Fibroblast of lung (primary cell): ENCODE results near the gene ZNF264. TPM values are rescaled to one million over a fixed set of nuclear protein-coding genes. Genes with fewer than 3 reads are reported as not detected.

Source experiments
- DNase-seq, 2 donors: peaks; one replicate each; pipeline versions ENCODE4 v3.0.0 to v3.0.0-alpha.2; 2010; ENCODE audit warnings: low read depth in 2 of 2
- H2AFZ ChIP-seq: 2 replicates; pipeline ENCODE4 v1.5.1; 2012; ENCODE audit warnings: low read length, control low read depth, inconsistent platforms
- H3K27ac ChIP-seq: 2 replicates; pipeline ENCODE4 v1.5.1; 2011; ENCODE audit warnings: low read length, control low read depth; ENCODE audit not compliant: insufficient read depth
- H3K27me3 ChIP-seq: 2 replicates; pipeline ENCODE4 v1.5.1; 2011; ENCODE audit warnings: mild to moderate bottlenecking, low read length; ENCODE audit not compliant: control insufficient read depth, insufficient read depth
- H3K36me3 ChIP-seq: 2 replicates; pipeline ENCODE4 v1.5.1; 2011; ENCODE audit warnings: low read length; ENCODE audit not compliant: control insufficient read depth, insufficient read depth
- H3K4me1 ChIP-seq: 2 replicates; pipeline ENCODE4 v1.5.1; 2011; ENCODE audit warnings: low read length; ENCODE audit not compliant: control insufficient read depth, insufficient read depth; ENCODE audit errors: extremely low read depth
- H3K4me2 ChIP-seq: 2 replicates; pipeline ENCODE4 v1.5.1; 2011; ENCODE audit warnings: low read length, control low read depth; ENCODE audit not compliant: insufficient read depth; ENCODE audit errors: extremely low read depth
- H3K4me3 ChIP-seq, 4 experiments: fragments of 200-600 bp in 1 of 4; sonication (generic) in 1 of 4; replicated peaks in 1 of 4; 2 replicates each; pipeline ENCODE4 v1.5.1; 2011 to 2016; ENCODE audit warnings: low read length in 4 of 4, low read depth in 3 of 4, mild to moderate bottlenecking in 3 of 4, control low read depth in 2 of 4, inconsistent platforms in 1 of 4, mixed read lengths in 1 of 4; ENCODE audit not compliant: insufficient read depth in 1 of 4; ENCODE audit errors: control extremely low read depth in 1 of 4
- H3K79me2 ChIP-seq: 2 replicates; pipeline ENCODE4 v1.5.1; 2012; ENCODE audit warnings: mild to moderate bottlenecking, low read length, inconsistent platforms; ENCODE audit not compliant: control insufficient read depth, insufficient read depth
- H3K9ac ChIP-seq: 2 replicates; pipeline ENCODE4 v1.5.1; 2011; ENCODE audit warnings: mild to moderate bottlenecking, low read length, control low read depth; ENCODE audit not compliant: insufficient read depth
- H3K9me3 ChIP-seq: 2 replicates; pipeline ENCODE4 v1.5.1; 2012; ENCODE audit warnings: low read depth, low read length; ENCODE audit not compliant: control insufficient read depth, insufficient read depth
- H4K20me1 ChIP-seq: 2 replicates; pipeline ENCODE4 v1.5.1; 2011; ENCODE audit warnings: low read length; ENCODE audit not compliant: control insufficient read depth, insufficient read depth; ENCODE audit errors: extremely low read depth
- EZH2 ChIP-seq: IDR thresholded peaks from 2 replicates; pipeline ENCODE4 v1.5.1; 2012; ENCODE audit warnings: low read length, control low read depth, mild to moderate bottlenecking; ENCODE audit errors: missing control alignments
- polyA plus RNA-seq, 2 donors: library from polyadenylated mRNA; depleted of rRNA in 1 of 2; stranded (reverse) in 1 of 2; unstranded in 1 of 2; fragments of >200 nt; gene quantifications; 2 replicates each; pipeline ENCODE4 v1.2.1, GENCODE V29; 2011 to 2012; ENCODE audit warnings: missing spikeins in 1 of 2
- total RNA-seq: library from RNA; depleted of rRNA; stranded (reverse); fragments of >200 nt; gene quantifications from 2 replicates; pipeline ENCODE4 v1.2.1, GENCODE V29; 2014
- TF ChIP-seq, protein P1 (sequence below), 2 donors: IDR thresholded peaks in 1 of 2; conservative IDR thresholded peaks in 1 of 2; 1 replicate in 1 of 2; 2 replicates in 1 of 2; pipeline ENCODE4 v1.5.1; 2011 to 2012; ENCODE audit warnings: low read length in 2 of 2, control low read depth in 1 of 2, inconsistent platforms in 1 of 2, low read depth in 1 of 2, mild to moderate bottlenecking in 1 of 2

ZNF264 gene
- total and polyA plus RNA-seq, 2 donors (not counting 1 experiment from before 2014, with no cell fraction given): 7.7 to 24.9 TPM

- H3K79me2 ChIP-seq: peaks cover 33% of the 10 kb centered on the region
- no peaks in the 10 kb centered on the region for H3K9me3 ChIP-seq
- TF ChIP-seq, protein P1, sequence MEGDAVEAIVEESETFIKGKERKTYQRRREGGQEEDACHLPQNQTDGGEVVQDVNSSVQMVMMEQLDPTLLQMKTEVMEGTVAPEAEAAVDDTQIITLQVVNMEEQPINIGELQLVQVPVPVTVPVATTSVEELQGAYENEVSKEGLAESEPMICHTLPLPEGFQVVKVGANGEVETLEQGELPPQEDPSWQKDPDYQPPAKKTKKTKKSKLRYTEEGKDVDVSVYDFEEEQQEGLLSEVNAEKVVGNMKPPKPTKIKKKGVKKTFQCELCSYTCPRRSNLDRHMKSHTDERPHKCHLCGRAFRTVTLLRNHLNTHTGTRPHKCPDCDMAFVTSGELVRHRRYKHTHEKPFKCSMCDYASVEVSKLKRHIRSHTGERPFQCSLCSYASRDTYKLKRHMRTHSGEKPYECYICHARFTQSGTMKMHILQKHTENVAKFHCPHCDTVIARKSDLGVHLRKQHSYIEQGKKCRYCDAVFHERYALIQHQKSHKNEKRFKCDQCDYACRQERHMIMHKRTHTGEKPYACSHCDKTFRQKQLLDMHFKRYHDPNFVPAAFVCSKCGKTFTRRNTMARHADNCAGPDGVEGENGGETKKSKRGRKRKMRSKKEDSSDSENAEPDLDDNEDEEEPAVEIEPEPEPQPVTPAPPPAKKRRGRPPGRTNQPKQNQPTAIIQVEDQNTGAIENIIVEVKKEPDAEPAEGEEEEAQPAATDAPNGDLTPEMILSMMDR (conservative IDR thresholded peaks at IDR 0.05 in 1 of 2, IDR thresholded peaks at IDR 0.05 in 1 of 2; ENCODE audit: low read depth in 1 of 2, low read length in 2 of 2): no peak
- no peak for TF ChIP-seq EZH2
- H3K9ac ChIP-seq: peak overlapping the region; percentile 89
- H4K20me1 ChIP-seq: no peaks in the 10 kb centered on the region
- peak overlapping the region; percentile 52 to 100 (median 84) for H3K4me3 ChIP-seq
- H3K27me3 ChIP-seq: no peaks in the 10 kb centered on the region
- peaks cover 6% of the 10 kb centered on the region for H3K36me3 ChIP-seq
- H3K4me1 ChIP-seq: peaks cover 6% of the 10 kb centered on the region
- H2AFZ ChIP-seq: peak overlapping the region; percentile 87
- DNase-seq: peak; percentile 32 to 43
- H3K4me2 ChIP-seq: peak overlapping the region; percentile 79
- peak overlapping the region; percentile 91 for H3K27ac ChIP-seq
Measured at GRCh38 chr19:57241176-57241575, 49.9 kb downstream of the ZNF264 start.

DNA sequence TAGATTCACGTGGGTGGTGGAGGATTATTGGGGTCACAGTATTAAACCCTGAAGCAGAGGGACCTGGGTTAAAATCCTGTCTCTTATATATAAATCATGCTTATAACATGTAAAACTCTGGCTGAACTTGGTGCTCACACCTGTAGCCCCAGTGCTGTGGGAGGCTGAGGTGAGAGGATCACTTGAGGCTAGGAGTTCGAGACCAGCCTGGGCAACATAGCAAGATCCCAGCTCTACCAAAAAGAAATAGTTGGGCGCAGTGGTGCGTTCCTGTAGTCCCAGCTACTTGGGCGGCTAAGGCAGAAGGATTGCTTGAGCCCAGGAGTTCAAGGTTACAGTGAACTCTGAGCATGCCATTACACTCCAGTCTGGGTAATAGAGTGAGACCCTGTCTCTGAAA is 51.5 kb downstream of the ZNF264 start:
- H3K27ac ChIP-seq: no peak overlapping the region
- no peak overlapping the region for H2AFZ ChIP-seq
- H3K4me2 ChIP-seq: no peak overlapping the region
- TF ChIP-seq, protein P1 (conservative IDR thresholded peaks at IDR 0.05 in 1 of 2, IDR thresholded peaks at IDR 0.05 in 1 of 2; ENCODE audit: low read depth in 1 of 2, low read length in 2 of 2): no peak
- no peak for TF ChIP-seq EZH2
- H3K9ac ChIP-seq: no peak overlapping the region
- peaks cover 11% of the 10 kb centered on the region for H3K36me3 ChIP-seq
- H3K9me3 ChIP-seq: no peaks in the 10 kb centered on the region
- H3K79me2 ChIP-seq: peaks cover 35% of the 10 kb centered on the region
- H4K20me1 ChIP-seq: no peaks in the 10 kb centered on the region
- no peaks in the 10 kb centered on the region for H3K27me3 ChIP-seq
- no peak for DNase-seq
- H3K4me3 ChIP-seq: no peak overlapping the region
- H3K4me1 ChIP-seq: peaks cover 6% of the 10 kb centered on the region

- Histone ChIP-seq H3K27ac (no peak overlapping the region), H3K36me3 (peaks cover 12% of the 10 kb centered on the region), H2AFZ (no peak overlapping the region), H3K27me3 (no peaks in the 10 kb centered on the region), H3K4me3 (no peak overlapping the region), H3K9ac (no peak overlapping the region), H3K4me1 (peaks cover 8% of the 10 kb centered on the region), H3K4me2 (no peak overlapping the region), H4K20me1 (no peaks in the 10 kb centered on the region), H3K9me3 (no peaks in the 10 kb centered on the region), H3K79me2 (peaks cover 35% of the 10 kb centered on the region)
- DNase-seq: no peak
- TF ChIP-seq, protein P1 (conservative IDR thresholded peaks at IDR 0.05 in 1 of 2, IDR thresholded peaks at IDR 0.05 in 1 of 2; ENCODE audit: low read depth in 1 of 2, low read length in 2 of 2): no peak
- no peak for TF ChIP-seq EZH2
Measured at GRCh38 chr19:57244513-57244912, 53.2 kb downstream of the ZNF264 start.
